ENCODE data around the gene KREMEN2. TPM values are rescaled to one million over a fixed set of nuclear protein-coding genes. Genes with fewer than 3 reads are reported as not detected.
A peak's percentile ranks its signal among the peaks of the same experiment; 100 is the strongest.

KREMEN2 gene
- polyA plus RNA-seq, 3 donors, result 0.09 TPM; not detected in 2

DNA sequence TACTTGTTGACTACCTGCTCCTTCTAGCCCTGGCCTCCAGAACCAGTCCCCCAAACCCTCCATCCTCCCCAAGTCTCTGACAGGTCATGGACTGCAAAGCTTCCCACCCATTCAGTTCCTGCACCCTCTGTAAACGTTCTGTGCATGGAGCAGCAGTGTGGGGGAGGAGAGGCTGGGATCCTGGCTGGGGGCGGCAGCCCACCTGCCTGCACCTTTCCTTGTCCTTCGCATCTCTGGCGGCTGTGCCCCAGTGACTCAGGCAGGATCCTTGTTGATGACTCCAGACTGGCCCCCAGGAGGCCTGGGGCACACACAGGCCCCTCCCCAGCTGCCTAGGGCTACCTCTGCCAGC, 17.8 kb downstream of the KREMEN2 start:
- peak overlapping the region in 1 of 7 donors; percentile 59 for H3K27ac Mint-ChIP-seq
- Histone ChIP-seq H3K9me3 (replicated peaks in 1 of 2; ENCODE audit: control insufficient read depth in 1 of 2, insufficient read depth in 1 of 2, low read length in 2 of 2) (no peaks in the 10 kb centered on the region), H3K27me3 (ENCODE audit: control insufficient read depth in 2 of 2, insufficient read depth in 2 of 2, low read length in 2 of 2) (no peaks in the 10 kb centered on the region), H3K79me2 (ENCODE audit: insufficient read depth, low read length) (peaks cover 11% of the 10 kb centered on the region), H3K9ac (ENCODE audit: insufficient read depth, low read length, poor library complexity, severe bottlenecking) (no peak overlapping the region), H2AFZ (ENCODE audit: insufficient read depth, low read depth, low read length, poor library complexity, severe bottlenecking) (no peak overlapping the region), H3K27ac (ENCODE audit: low read depth in 1 of 2, low read length in 2 of 2) (no peak overlapping the region), H3K36me3 (replicated peaks in 1 of 2; ENCODE audit: control insufficient read depth in 1 of 2, insufficient read depth in 2 of 2, low read length in 2 of 2) (no peaks in the 10 kb centered on the region), H3K4me3 (replicated peaks in 1 of 3; ENCODE audit: low read depth in 2 of 3, low read length in 3 of 3) (no peak overlapping the region), H3K4me2 (replicated peaks; ENCODE audit: extremely low read depth, low read length, poor library complexity, severe bottlenecking) (no peak overlapping the region), H4K20me1 (ENCODE audit: insufficient read depth, low read length) (no peaks in the 10 kb centered on the region), H3K4me1 (ENCODE audit: control insufficient read depth in 1 of 2, insufficient read depth in 2 of 2, low read length in 2 of 2) (peaks cover 22 to 29% of the 10 kb centered on the region in 2 donors)
- H3K27me3 Mint-ChIP-seq (ENCODE audit: low read depth in 3 of 3), result peaks cover 3 to 14% (median 4%) of the 10 kb centered on the region in 3 donors
- no peaks in the 10 kb centered on the region for H3K36me3 Mint-ChIP-seq
- DNase-seq, result no peak
- no CpG with 5 or more reads among the region's 4 CpGs for WGBS (ENCODE audit: insufficient coverage)
- no peak overlapping the region for H3K4me3 Mint-ChIP-seq
- intact Hi-C loops (cut with micrococcal nuclease), result loop anchor here in 1 of 2 donors (2.0 kb wide), 1 partner anchor 13 kb away; the partner anchor contains the start of gene PAQR4
- TF ChIP-seq, protein P1, sequence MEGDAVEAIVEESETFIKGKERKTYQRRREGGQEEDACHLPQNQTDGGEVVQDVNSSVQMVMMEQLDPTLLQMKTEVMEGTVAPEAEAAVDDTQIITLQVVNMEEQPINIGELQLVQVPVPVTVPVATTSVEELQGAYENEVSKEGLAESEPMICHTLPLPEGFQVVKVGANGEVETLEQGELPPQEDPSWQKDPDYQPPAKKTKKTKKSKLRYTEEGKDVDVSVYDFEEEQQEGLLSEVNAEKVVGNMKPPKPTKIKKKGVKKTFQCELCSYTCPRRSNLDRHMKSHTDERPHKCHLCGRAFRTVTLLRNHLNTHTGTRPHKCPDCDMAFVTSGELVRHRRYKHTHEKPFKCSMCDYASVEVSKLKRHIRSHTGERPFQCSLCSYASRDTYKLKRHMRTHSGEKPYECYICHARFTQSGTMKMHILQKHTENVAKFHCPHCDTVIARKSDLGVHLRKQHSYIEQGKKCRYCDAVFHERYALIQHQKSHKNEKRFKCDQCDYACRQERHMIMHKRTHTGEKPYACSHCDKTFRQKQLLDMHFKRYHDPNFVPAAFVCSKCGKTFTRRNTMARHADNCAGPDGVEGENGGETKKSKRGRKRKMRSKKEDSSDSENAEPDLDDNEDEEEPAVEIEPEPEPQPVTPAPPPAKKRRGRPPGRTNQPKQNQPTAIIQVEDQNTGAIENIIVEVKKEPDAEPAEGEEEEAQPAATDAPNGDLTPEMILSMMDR (IDR thresholded peaks at IDR 0.05), result no peak
- peaks cover 28% of the 10 kb centered on the region for H3K4me1 Mint-ChIP-seq
- H3K9me3 Mint-ChIP-seq, result no peaks in the 10 kb centered on the region

DNA sequence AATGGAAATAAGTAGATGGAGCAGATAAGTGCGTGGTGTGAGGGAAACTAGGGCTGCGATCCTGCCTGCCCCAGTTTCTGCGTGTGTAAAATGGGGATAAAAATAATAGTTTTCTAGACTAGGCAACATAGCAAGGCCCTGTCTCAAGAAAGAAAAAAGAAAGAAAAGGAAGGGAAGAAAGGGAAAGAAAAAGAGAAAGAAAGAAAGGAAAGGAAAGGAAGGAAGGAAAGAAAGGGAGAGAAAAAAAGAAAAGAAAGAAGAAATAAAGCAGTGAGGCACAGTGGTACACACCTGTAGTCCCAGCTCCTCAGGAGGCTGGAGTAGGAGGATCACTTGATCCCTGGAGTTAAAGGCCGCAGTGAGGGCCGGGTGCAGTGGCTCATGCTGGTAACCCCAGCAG, 18.3 kb downstream of the KREMEN2 start:
- H3K9me3 Mint-ChIP-seq, result no peaks in the 10 kb centered on the region
- Histone ChIP-seq H3K27ac (ENCODE audit: low read depth in 1 of 2, low read length in 2 of 2) (no peak overlapping the region), H4K20me1 (ENCODE audit: insufficient read depth, low read length) (no peaks in the 10 kb centered on the region), H3K79me2 (ENCODE audit: insufficient read depth, low read length) (peaks cover 11% of the 10 kb centered on the region), H3K4me2 (replicated peaks; ENCODE audit: extremely low read depth, low read length, poor library complexity, severe bottlenecking) (no peak overlapping the region), H3K27me3 (ENCODE audit: control insufficient read depth in 2 of 2, insufficient read depth in 2 of 2, low read length in 2 of 2) (no peaks in the 10 kb centered on the region), H3K9me3 (replicated peaks in 1 of 2; ENCODE audit: control insufficient read depth in 1 of 2, insufficient read depth in 1 of 2, low read length in 2 of 2) (no peaks in the 10 kb centered on the region), H3K4me3 (replicated peaks in 1 of 3; ENCODE audit: low read depth in 2 of 3, low read length in 3 of 3) (no peak overlapping the region), H3K9ac (ENCODE audit: insufficient read depth, low read length, poor library complexity, severe bottlenecking) (no peak overlapping the region), H2AFZ (ENCODE audit: insufficient read depth, low read depth, low read length, poor library complexity, severe bottlenecking) (no peak overlapping the region), H3K36me3 (replicated peaks in 1 of 2; ENCODE audit: control insufficient read depth in 1 of 2, insufficient read depth in 2 of 2, low read length in 2 of 2) (no peaks in the 10 kb centered on the region), H3K4me1 (ENCODE audit: control insufficient read depth in 1 of 2, insufficient read depth in 2 of 2, low read length in 2 of 2) (peaks cover 22 to 29% of the 10 kb centered on the region in 2 donors)
- H3K27ac Mint-ChIP-seq, result no peak overlapping the region
- 100% methylated on average over 2 of the region's 5 CpGs for WGBS (ENCODE audit: insufficient coverage)
- H3K4me1 Mint-ChIP-seq, result peaks cover 28% of the 10 kb centered on the region
- TF ChIP-seq, protein P1 (IDR thresholded peaks at IDR 0.05), result no peak
- peaks cover 3 to 16% (median 4%) of the 10 kb centered on the region in 3 donors for H3K27me3 Mint-ChIP-seq (ENCODE audit: low read depth in 3 of 3)
- H3K4me3 Mint-ChIP-seq, result no peak overlapping the region
- DNase-seq, result no peak
- intact Hi-C loops (cut with micrococcal nuclease), result loop anchor here in 1 of 2 donors (2.0 kb wide), 1 partner anchor 14 kb away; the partner anchor contains the start of gene PAQR4
- H3K36me3 Mint-ChIP-seq, result no peaks in the 10 kb centered on the region
